Natural killer cell (primary cell): ENCODE results near the gene TMEM31. TPM values are rescaled to one million over a fixed set of nuclear protein-coding genes. Genes with fewer than 3 reads are reported as not detected.

Source experiments
- ATAC-seq, 3 donors: fragments of 150-1000 bp in 2 of 3; fragments of 200-7000 bp in 1 of 3; cut with Tn5 transposase; 1 replicate in 1 of 3; 2 replicates in 2 of 3; pipeline ENCODE4 v1.10.0; 2021; ENCODE audit warnings: mild to moderate bottlenecking in 2 of 3, moderate library complexity in 2 of 3
- DNase-seq, 2 donors: peaks; one replicate each; pipeline versions ENCODE4 v3.0.0 to v3.0.0-alpha.2; 2013 to 2021; ENCODE audit warnings: mixed read lengths in 1 of 2
- H3K27ac ChIP-seq: one replicate; pipeline ENCODE4 v1.5.1; 2013; ENCODE audit warnings: mild to moderate bottlenecking, low read length
- H3K27me3 ChIP-seq: one replicate; pipeline ENCODE4 v1.6.1; 2013; ENCODE audit warnings: low read length; ENCODE audit not compliant: control insufficient read depth, insufficient read depth
- H3K36me3 ChIP-seq: one replicate; pipeline ENCODE4 v1.6.1; 2013; ENCODE audit warnings: low read length; ENCODE audit not compliant: control insufficient read depth, insufficient read depth
- H3K4me1 ChIP-seq: one replicate; pipeline ENCODE4 v1.6.1; 2013; ENCODE audit warnings: low read length; ENCODE audit not compliant: control insufficient read depth, insufficient read depth
- H3K4me3 ChIP-seq: one replicate; pipeline ENCODE4 v1.5.1; 2013; ENCODE audit warnings: low read length
- H3K9me3 ChIP-seq: one replicate; pipeline ENCODE4 v1.6.1; 2013; ENCODE audit warnings: low read length; ENCODE audit not compliant: control insufficient read depth, insufficient read depth
- H3K27ac Mint-ChIP-seq, 2 donors: one replicate each; pipeline ENCODE4 v1.8.0; 2022; ENCODE audit warnings: mild to moderate bottlenecking in 2 of 2, mixed read lengths in 2 of 2, moderate library complexity in 1 of 2
- H3K27me3 Mint-ChIP-seq, 2 donors: one replicate each; pipeline ENCODE4 v1.8.0; 2022; ENCODE audit warnings: low read depth in 2 of 2, mixed read lengths in 2 of 2
- H3K36me3 Mint-ChIP-seq: one replicate; pipeline ENCODE4 v1.8.0; 2022; ENCODE audit warnings: mixed read lengths
- H3K4me1 Mint-ChIP-seq, 2 donors: one replicate each; pipeline ENCODE4 v1.8.0; 2022; ENCODE audit warnings: mixed read lengths in 2 of 2
- H3K4me3 Mint-ChIP-seq: one replicate; pipeline ENCODE4 v1.8.0; 2022; ENCODE audit warnings: mild to moderate bottlenecking, moderate library complexity, mixed read lengths
- H3K9me3 Mint-ChIP-seq, 2 donors: one replicate each; pipeline ENCODE4 v1.8.0; 2022; ENCODE audit warnings: mixed read lengths in 2 of 2
- WGBS: methylation state at CpG from one replicate; pipeline ENCODE4 v1.1.7; 2013; ENCODE audit warnings: missing lambda C conversion rate; ENCODE audit not compliant: insufficient coverage; 5-methylcytosine and 5-hydroxymethylcytosine counted together
- intact Hi-C: fragments of 100-400 bp; cut with micrococcal nuclease; formaldehyde crosslinking; loops from one replicate; pipeline ENCODE4 v1.14.2; 2022
- total RNA-seq, 4 donors: library from RNA; stranded (reverse); fragments of 120-200 nt in 1 of 4; gene quantifications; one replicate each; pipeline versions ENCODE4 v1.2.3 to v1.2.4, GENCODE V29; 2013 to 2022
- TF ChIP-seq, protein P1 (sequence below): fragments of 200-600 bp; IDR thresholded peaks from one replicate; pipeline ENCODE4 v1.8.0; 2022; ENCODE audit warnings: antibody characterized with exemption

The TMEM31 gene
- total RNA-seq, 3 donors from 2014 or later (not counting 1 experiment from before 2014, with no cell fraction given): not detected

DNA sequence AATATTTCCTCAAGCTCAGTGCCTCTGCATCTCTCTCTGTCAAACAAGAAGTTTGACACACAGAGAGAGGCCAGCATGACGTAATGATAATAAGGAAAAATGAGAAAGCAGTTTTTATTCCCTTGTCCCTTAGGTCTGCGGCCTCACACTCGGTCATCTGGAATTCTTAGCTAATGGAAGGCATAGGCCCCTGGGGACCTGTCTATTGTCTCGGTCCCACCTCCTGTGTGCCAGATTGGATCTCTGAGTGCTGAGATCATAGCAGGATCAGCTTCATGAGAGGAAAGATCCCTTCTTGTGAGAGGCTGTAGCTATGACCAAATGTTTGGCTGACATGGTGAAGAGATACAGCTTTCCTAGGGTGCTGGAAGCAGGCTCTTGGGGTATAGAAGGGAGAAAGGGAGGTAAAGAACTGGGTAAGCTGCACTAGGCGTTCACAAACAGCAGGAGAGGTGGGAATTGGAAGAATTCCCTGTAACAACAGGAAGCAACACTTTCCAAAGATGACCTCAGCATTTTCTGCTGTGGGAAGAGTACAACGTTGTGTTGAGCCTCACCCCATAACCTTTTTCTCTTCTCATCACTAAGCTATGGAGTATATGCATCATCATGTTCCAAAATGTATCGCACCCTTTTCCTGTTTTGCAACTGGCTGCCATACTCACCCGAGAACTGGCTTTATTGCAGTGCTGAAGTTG is 20.2 kb downstream of the TMEM31 start:
- DNase-seq (no peak), ATAC-seq (no peak)
- no peaks in the 10 kb centered on the region for H3K9me3 ChIP-seq
- no peaks in the 10 kb centered on the region for H3K9me3 Mint-ChIP-seq
- intact Hi-C loops: no loop called here
- no peaks in the 10 kb centered on the region for H3K36me3 Mint-ChIP-seq
- peak overlapping the region in 1 of 2 donors; percentile 17 for H3K27ac Mint-ChIP-seq
- H3K4me1 ChIP-seq: peaks cover 4% of the 10 kb centered on the region
- no peak overlapping the region for H3K27ac ChIP-seq
- TF ChIP-seq, protein P1, sequence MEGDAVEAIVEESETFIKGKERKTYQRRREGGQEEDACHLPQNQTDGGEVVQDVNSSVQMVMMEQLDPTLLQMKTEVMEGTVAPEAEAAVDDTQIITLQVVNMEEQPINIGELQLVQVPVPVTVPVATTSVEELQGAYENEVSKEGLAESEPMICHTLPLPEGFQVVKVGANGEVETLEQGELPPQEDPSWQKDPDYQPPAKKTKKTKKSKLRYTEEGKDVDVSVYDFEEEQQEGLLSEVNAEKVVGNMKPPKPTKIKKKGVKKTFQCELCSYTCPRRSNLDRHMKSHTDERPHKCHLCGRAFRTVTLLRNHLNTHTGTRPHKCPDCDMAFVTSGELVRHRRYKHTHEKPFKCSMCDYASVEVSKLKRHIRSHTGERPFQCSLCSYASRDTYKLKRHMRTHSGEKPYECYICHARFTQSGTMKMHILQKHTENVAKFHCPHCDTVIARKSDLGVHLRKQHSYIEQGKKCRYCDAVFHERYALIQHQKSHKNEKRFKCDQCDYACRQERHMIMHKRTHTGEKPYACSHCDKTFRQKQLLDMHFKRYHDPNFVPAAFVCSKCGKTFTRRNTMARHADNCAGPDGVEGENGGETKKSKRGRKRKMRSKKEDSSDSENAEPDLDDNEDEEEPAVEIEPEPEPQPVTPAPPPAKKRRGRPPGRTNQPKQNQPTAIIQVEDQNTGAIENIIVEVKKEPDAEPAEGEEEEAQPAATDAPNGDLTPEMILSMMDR: no peak
- H3K36me3 ChIP-seq: no peaks in the 10 kb centered on the region
- H3K4me3 ChIP-seq: no peak overlapping the region
- H3K27me3 Mint-ChIP-seq: peaks cover 3 to 14% of the 10 kb centered on the region in 2 donors
- no peaks in the 10 kb centered on the region for H3K27me3 ChIP-seq
- H3K4me1 Mint-ChIP-seq: peaks cover 8 to 14% of the 10 kb centered on the region in 2 donors
- WGBS: 70% methylated on average over 5 of the region's 8 CpGs
- H3K4me3 Mint-ChIP-seq: no peak overlapping the region

GRCh38 chrX:103733017-103733416 is 22.3 kb downstream of the TMEM31 start:
- Mint-ChIP-seq H3K4me1 (peaks cover 8 to 14% of the 10 kb centered on the region in 2 donors), H3K9me3 (no peaks in the 10 kb centered on the region), H3K27me3 (peaks cover 3 to 14% of the 10 kb centered on the region in 2 donors), H3K27ac (no peak overlapping the region), H3K4me3 (no peak overlapping the region), H3K36me3 (no peaks in the 10 kb centered on the region)
- H3K4me1 ChIP-seq: peaks cover 4% of the 10 kb centered on the region
- 86% methylated on average over 1 of the region's 1 CpG for WGBS
- H3K27me3 ChIP-seq: no peaks in the 10 kb centered on the region
- DNase-seq (no peak), ATAC-seq (no peak)
- H3K36me3 ChIP-seq: no peaks in the 10 kb centered on the region
- H3K4me3 ChIP-seq: no peak overlapping the region
- TF ChIP-seq, protein P1: no peak
- no peaks in the 10 kb centered on the region for H3K9me3 ChIP-seq
- intact Hi-C loops: no loop called here
- no peak overlapping the region for H3K27ac ChIP-seq

GRCh38 chrX:103734125-103734760 is 23.5 kb downstream of the TMEM31 start:
- no peak for DNase-seq
- TF ChIP-seq, protein P1: no peak
- H3K27ac ChIP-seq: no peak overlapping the region
- peaks cover 3 to 14% of the 10 kb centered on the region in 2 donors for H3K27me3 Mint-ChIP-seq
- H3K4me1 Mint-ChIP-seq: peaks cover 8 to 14% of the 10 kb centered on the region in 2 donors
- H3K36me3 Mint-ChIP-seq: no peaks in the 10 kb centered on the region
- intact Hi-C loops: no loop called here
- no peak for ATAC-seq
- peaks cover 4% of the 10 kb centered on the region for H3K4me1 ChIP-seq
- H3K27me3 ChIP-seq: no peaks in the 10 kb centered on the region
- H3K9me3 ChIP-seq: no peaks in the 10 kb centered on the region
- H3K4me3 Mint-ChIP-seq: no peak overlapping the region
- no peak overlapping the region for H3K27ac Mint-ChIP-seq
- no peaks in the 10 kb centered on the region for H3K9me3 Mint-ChIP-seq
- 49% methylated on average over 3 of the region's 4 CpGs for WGBS
- H3K4me3 ChIP-seq: no peak overlapping the region
- no peaks in the 10 kb centered on the region for H3K36me3 ChIP-seq
